SK-N-SH (cell line): ENCODE data around the gene SKP2. TPM values are rescaled to one million over a fixed set of nuclear protein-coding genes. Genes with fewer than 3 reads are reported as not detected.

Experiments
- CTCF ChIA-PET: fragments of 300-600, 350-600 bp; formaldehyde crosslinking; extraction: SDS; loops from one replicate; lab custom pipeline; 2021; lab: Yijun Ruan, JAX
- POLR2A ChIA-PET: fragments of 350-600 bp; sonication (Branson Sonifier 250); formaldehyde crosslinking; extraction: SDS; loops from one replicate; lab custom pipeline; 2020; ENCODE audit warnings: antibody characterized with exemption, inconsistent platforms; lab: Yijun Ruan, JAX
- DNase-seq: peaks from one replicate; pipeline ENCODE4 v3.0.0; 2012
- H2AFZ ChIP-seq: fragments of 200-600 bp; sonication (generic); 2 replicates; pipeline ENCODE4 v1.8.1; 2016; ENCODE audit warnings: antibody characterized with exemption, mild to moderate bottlenecking, low read depth
- H3F3A ChIP-seq: fragments of 200-600 bp; sonication (generic); replicated peaks from 2 replicates; pipeline ENCODE3; 2016; ENCODE audit warnings: antibody characterized with exemption, mild to moderate bottlenecking; ENCODE audit not compliant: insufficient read depth
- H3K27ac ChIP-seq, 2 experiments: fragments of 200-500 bp in 1 of 2; fragments of 200-600 bp in 1 of 2; sonication (Bioruptor generic) in 1 of 2; sonication (generic), shearing (Covaris generic) in 1 of 2; 2 replicates each; pipeline versions ENCODE4 v1.5.1 to v1.6.1; 2014 to 2016; ENCODE audit warnings: low read depth in 2 of 2, inconsistent platforms in 1 of 2, low read length in 1 of 2, mild to moderate bottlenecking in 1 of 2, mixed read lengths in 1 of 2
- H3K27me3 ChIP-seq: fragments of 200-600 bp; sonication (generic), shearing (Covaris generic); 2 replicates; pipeline ENCODE4 v1.6.1; 2016; ENCODE audit warnings: mixed run types; ENCODE audit not compliant: insufficient read depth
- H3K36me3 ChIP-seq, 2 experiments: fragments of 200-500 bp in 1 of 2; fragments of 200-600 bp in 1 of 2; sonication (Bioruptor generic) in 1 of 2; sonication (generic) in 1 of 2; replicated peaks in 1 of 2; 2 replicates each; pipeline versions ENCODE3 to v1.5.1; 2014 to 2016; ENCODE audit warnings: low read length in 1 of 2, mild to moderate bottlenecking in 1 of 2; ENCODE audit not compliant: insufficient read depth in 2 of 2, control insufficient read depth in 1 of 2
- H3K4me1 ChIP-seq, 2 experiments: fragments of 200-500 bp in 1 of 2; fragments of 200-600 bp in 1 of 2; sonication (Bioruptor generic) in 1 of 2; sonication (generic), shearing (Covaris generic) in 1 of 2; 2 replicates each; pipeline versions ENCODE4 v1.5.1 to v1.6.1; 2014 to 2016; ENCODE audit warnings: low read depth in 1 of 2, low read length in 1 of 2, mixed run types in 1 of 2; ENCODE audit not compliant: insufficient read depth in 2 of 2, control insufficient read depth in 1 of 2
- H3K4me2 ChIP-seq: fragments of 200-600 bp; sonication (generic), shearing (Covaris generic); 2 replicates; pipeline ENCODE4 v1.6.1; 2017; ENCODE audit warnings: mixed run types
- H3K4me3 ChIP-seq, 2 experiments: fragments of 200-500 bp in 1 of 2; fragments of 200-600 bp in 1 of 2; sonication (Bioruptor generic) in 1 of 2; sonication (generic), shearing (Covaris generic) in 1 of 2; 2 replicates each; pipeline versions ENCODE4 v1.5.1 to v1.8.1; 2014 to 2016; ENCODE audit warnings: low read depth in 2 of 2, inconsistent platforms in 1 of 2, low read length in 1 of 2, mild to moderate bottlenecking in 1 of 2, mixed read lengths in 1 of 2, moderate library complexity in 1 of 2
- H3K79me2 ChIP-seq: fragments of 200-600 bp; sonication (generic); 2 replicates; pipeline ENCODE4 v1.8.1; 2017; ENCODE audit warnings: mild to moderate bottlenecking; ENCODE audit not compliant: insufficient read depth
- H3K9ac ChIP-seq: fragments of 200-600 bp; sonication (generic); 2 replicates; pipeline ENCODE4 v1.6.1; 2017; ENCODE audit warnings: mixed run types
- H3K9me2 ChIP-seq: fragments of 200-600 bp; sonication (generic); 2 replicates; pipeline ENCODE4 v1.6.1; 2017; ENCODE audit warnings: mixed run types
- H3K9me3 ChIP-seq: fragments of 200-600 bp; sonication (generic); 2 replicates; pipeline ENCODE4 v1.6.1; 2017; ENCODE audit warnings: mixed run types, mild to moderate bottlenecking, moderate library complexity
- H4K20me1 ChIP-seq: fragments of 200-600 bp; sonication (generic); 2 replicates; pipeline ENCODE4 v1.6.1; 2017; ENCODE audit warnings: mild to moderate bottlenecking, mixed run types; ENCODE audit not compliant: insufficient read depth
- CHD2 ChIP-seq: fragments of 150-350 bp; IDR thresholded peaks from 2 replicates; pipeline ENCODE4 v1.6.1; 2018; ENCODE audit warnings: low read length; ENCODE audit not compliant: partially characterized antibody
- FOSL2 ChIP-seq: IDR thresholded peaks from 2 replicates; pipeline ENCODE4 v1.4.0; 2012; ENCODE audit warnings: low read depth, mild to moderate bottlenecking, moderate library complexity, borderline replicate concordance
- FOXJ3 ChIP-seq: sonication (generic); formaldehyde crosslinking; IDR thresholded peaks from 2 replicates; pipeline ENCODE4 v1.5.1; 2020; ENCODE audit warnings: mild to moderate bottlenecking, missing genetic modification reagents
- GATA2 ChIP-seq: sonication (generic); formaldehyde crosslinking; IDR thresholded peaks from 2 replicates; pipeline ENCODE4 v1.5.0; 2020; ENCODE audit warnings: mild to moderate bottlenecking, missing genetic modification reagents
- MXI1 ChIP-seq: IDR thresholded peaks from 2 replicates; pipeline ENCODE4 v1.6.1; 2012; ENCODE audit warnings: mild to moderate bottlenecking, low read depth, low read length, improper control_type of control experiment
- NFIC ChIP-seq: IDR thresholded peaks from 2 replicates; pipeline ENCODE4 v1.4.0; 2012; ENCODE audit warnings: borderline replicate concordance
- NRF1 ChIP-seq: IDR thresholded peaks from 2 replicates; pipeline ENCODE4 v1.6.1; 2012; ENCODE audit warnings: low read depth, mild to moderate bottlenecking, low read length
- RAD21 ChIP-seq: IDR thresholded peaks from 2 replicates; pipeline ENCODE4 v1.6.1; 2012; ENCODE audit warnings: mild to moderate bottlenecking, low read length
- SIN3A ChIP-seq: IDR thresholded peaks from 2 replicates; pipeline ENCODE4 v1.6.1; 2012; ENCODE audit warnings: low read depth, mild to moderate bottlenecking, low read length, moderate library complexity, borderline replicate concordance
- SMC3 ChIP-seq: IDR thresholded peaks from 2 replicates; pipeline ENCODE4 v1.6.1; 2012; ENCODE audit warnings: low read depth, low read length, improper control_type of control experiment
- USF2 ChIP-seq: fragments of 150-350 bp; IDR thresholded peaks from 2 replicates; pipeline ENCODE4 v1.6.1; 2017; ENCODE audit warnings: antibody characterized with exemption, low read length, low read depth, borderline replicate concordance
- ZBTB33 ChIP-seq: IDR thresholded peaks from 2 replicates; pipeline ENCODE4 v1.4.0; 2012; ENCODE audit warnings: low read depth, borderline replicate concordance
- WGBS: methylation state at CpG from one replicate; pipeline ENCODE4 v1.1.6; 2017; ENCODE audit warnings: low lambda C conversion rate; 5-methylcytosine and 5-hydroxymethylcytosine counted together
- polyA plus RNA-seq, 3 experiments: library from polyadenylated mRNA; depleted of rRNA; stranded (reverse); fragments of >200 nt; gene quantifications; 2 replicates each; pipeline ENCODE4 v1.2.3, GENCODE V29; 2012

Gene SKP2
- polyA plus RNA-seq, 1 of the 3 experiments (the other 2 are of a cell fraction) = 12.4 TPM

GRCh38 chr5:36217988-36218387 is 66.1 kb downstream of the SKP2 start:
- peaks cover 0 to 4% of the 10 kb centered on the region in 2 experiments; a peak in 1 of 4 replicates for H3K4me1 ChIP-seq

GRCh38 chr5:36222620-36223019 is 70.7 kb downstream of the SKP2 start:
- no peak overlapping the region for H3K4me2 ChIP-seq
- H3K27ac ChIP-seq = no peak overlapping the region
- H3K4me1 ChIP-seq = peaks cover 0 to 5% of the 10 kb centered on the region in 2 experiments; a peak in 2 of 4 replicates
- H3K79me2 ChIP-seq = no peaks in the 10 kb centered on the region
- no peaks in the 10 kb centered on the region for H3K9me3 ChIP-seq
- H3K36me3 ChIP-seq = peaks cover 37 to 39% of the 10 kb centered on the region in 2 experiments
- CTCF ChIA-PET = interaction anchor here (1.1 kb wide), 1 partner anchor 21 kb away, joined by 3 read pairs; no protein-coding TSS in a partner anchor
- no peak for TF ChIP-seq SIN3A
- TF ChIP-seq CHD2 = no peak
- no peak for TF ChIP-seq FOSL2
- no peak for TF ChIP-seq NFIC
- TF ChIP-seq GATA2 = no peak
- TF ChIP-seq SMC3 = no peak
- TF ChIP-seq NRF1 = no peak
- no peak for TF ChIP-seq RAD21
- no peak for TF ChIP-seq FOXJ3 (CRISPR knock-in tag)
- TF ChIP-seq ZBTB33 = no peak
- TF ChIP-seq USF2 = no peak
- H4K20me1 ChIP-seq = no peaks in the 10 kb centered on the region
- POLR2A ChIA-PET = no interaction called here
- no peak overlapping the region for H3K9ac ChIP-seq
- H3F3A ChIP-seq = peaks cover 12% of the 10 kb centered on the region
- H3K9me2 ChIP-seq = no peaks in the 10 kb centered on the region
- no peaks in the 10 kb centered on the region for H3K27me3 ChIP-seq
- no peak for DNase-seq
- H2AFZ ChIP-seq = no peak overlapping the region
- WGBS = 88% methylated on average over 1 of the region's 1 CpG
- H3K4me3 ChIP-seq = no peak overlapping the region

More at GRCh38 chr5:36217988-36218387, 66.1 kb downstream of the SKP2 start:
- 100% methylated on average over 1 of the region's 1 CpG for WGBS
- no peak for DNase-seq
- no peak for TF ChIP-seq MXI1
- H3K9me3 ChIP-seq = no peaks in the 10 kb centered on the region
- H2AFZ ChIP-seq = no peak overlapping the region
- H3K4me3 ChIP-seq = no peak overlapping the region
- no peaks in the 10 kb centered on the region for H3K9me2 ChIP-seq
- POLR2A ChIA-PET = no interaction called here
- peaks cover 49 to 56% of the 10 kb centered on the region in 2 experiments for H3K36me3 ChIP-seq
- no peaks in the 10 kb centered on the region for H4K20me1 ChIP-seq
- H3F3A ChIP-seq = peaks cover 12% of the 10 kb centered on the region
- H3K9ac ChIP-seq = no peak overlapping the region
- H3K27me3 ChIP-seq = no peaks in the 10 kb centered on the region
- no peak overlapping the region for H3K27ac ChIP-seq
- no peak overlapping the region for H3K4me2 ChIP-seq
- no peaks in the 10 kb centered on the region for H3K79me2 ChIP-seq
- CTCF ChIA-PET = interaction anchor here (0.6 to 1.5 kb wide), 4 partner anchors 14 to 290 kb away, joined by 3 to 9 read pairs (median 3); no protein-coding TSS in a partner anchor
